HEK293 (cell line): ENCODE data around the gene THAP11.

Source experiments
- KLF10 ChIP-seq: fragments of 450-650 bp; IDR thresholded peaks from 2 replicates; pipeline ENCODE4 v1.5.1; 2018; ENCODE audit warnings: missing biosample characterization, mild to moderate bottlenecking, missing genetic modification characterization
- KLF16 ChIP-seq: fragments of 450-650 bp; formaldehyde crosslinking; IDR thresholded peaks from 2 replicates; pipeline ENCODE4 v1.5.1; 2017; ENCODE audit warnings: missing biosample characterization, missing genetic modification characterization
- KLF9 ChIP-seq: fragments of 450-650 bp; formaldehyde crosslinking; IDR thresholded peaks from 2 replicates; pipeline ENCODE4 v1.5.1; 2016; ENCODE audit warnings: missing biosample characterization, missing genetic modification characterization, low read depth
- MEIS1 ChIP-seq: sonication (generic); formaldehyde crosslinking; IDR thresholded peaks from 2 replicates; pipeline ENCODE4 v1.8.1; 2022; ENCODE audit warnings: missing genetic modification reagents, mild to moderate bottlenecking, borderline replicate concordance
- YY1 ChIP-seq: fragments of 450-650 bp; formaldehyde crosslinking; IDR thresholded peaks from 2 replicates; pipeline ENCODE4 v1.5.1; 2018; ENCODE audit warnings: missing biosample characterization, missing genetic modification characterization
- YY2 ChIP-seq: fragments of 450-650 bp; formaldehyde crosslinking; IDR thresholded peaks from 2 replicates; pipeline ENCODE4 v1.5.1; 2016; ENCODE audit warnings: missing biosample characterization, missing genetic modification characterization
- ZBTB21 ChIP-seq: fragments of 450-650 bp; formaldehyde crosslinking; IDR thresholded peaks from 2 replicates; pipeline ENCODE4 v1.5.1; 2017; ENCODE audit warnings: missing biosample characterization, missing genetic modification characterization
- ZNF10 ChIP-seq: fragments of 450-650 bp; formaldehyde crosslinking; IDR thresholded peaks from 2 replicates; pipeline ENCODE4 v1.5.1; 2017; ENCODE audit warnings: missing biosample characterization, missing genetic modification characterization
- ZNF184 ChIP-seq: fragments of 450-650 bp; IDR thresholded peaks from 2 replicates; pipeline ENCODE4 v1.5.1; 2018; ENCODE audit warnings: missing biosample characterization, mild to moderate bottlenecking, missing genetic modification characterization
- ZNF214 ChIP-seq: fragments of 450-650 bp; formaldehyde crosslinking; IDR thresholded peaks from 2 replicates; pipeline ENCODE4 v1.5.1; 2017; ENCODE audit warnings: missing biosample characterization, mild to moderate bottlenecking, missing genetic modification characterization, borderline replicate concordance
- ZNF221 ChIP-seq: fragments of 450-650 bp; formaldehyde crosslinking; IDR thresholded peaks from 2 replicates; pipeline ENCODE4 v1.5.1; 2017; ENCODE audit warnings: missing biosample characterization, missing genetic modification characterization, borderline replicate concordance
- ZNF248 ChIP-seq: fragments of 450-650 bp; formaldehyde crosslinking; IDR thresholded peaks from 2 replicates; pipeline ENCODE4 v1.5.1; 2017; ENCODE audit warnings: missing biosample characterization, missing genetic modification characterization
- ZNF324 ChIP-seq: fragments of 450-650 bp; formaldehyde crosslinking; IDR thresholded peaks from 2 replicates; pipeline ENCODE4 v1.5.1; 2016; ENCODE audit warnings: missing biosample characterization, missing genetic modification characterization
- ZNF366 ChIP-seq: fragments of 450-650 bp; formaldehyde crosslinking; conservative IDR thresholded peaks from 2 replicates; pipeline ENCODE4 v1.5.1; 2016; ENCODE audit warnings: missing biosample characterization, missing genetic modification characterization
- ZNF510 ChIP-seq: fragments of 450-650 bp; formaldehyde crosslinking; IDR thresholded peaks from 2 replicates; pipeline ENCODE4 v1.5.1; 2018; ENCODE audit warnings: mild to moderate bottlenecking, missing genetic modification characterization, missing biosample characterization; ENCODE audit not compliant: insufficient replicate concordance
- ZNF544 ChIP-seq: fragments of 450-650 bp; formaldehyde crosslinking; IDR thresholded peaks from 2 replicates; pipeline ENCODE4 v1.5.0; 2017; ENCODE audit warnings: missing biosample characterization, missing genetic modification characterization
- ZNF549 ChIP-seq: fragments of 450-650 bp; IDR thresholded peaks from 2 replicates; pipeline ENCODE4 v1.5.1; 2018; ENCODE audit warnings: missing biosample characterization, missing genetic modification characterization, mild to moderate bottlenecking, inconsistent platforms, moderate library complexity
- ZNF610 ChIP-seq: fragments of 450-650 bp; formaldehyde crosslinking; IDR thresholded peaks from 2 replicates; pipeline ENCODE4 v1.5.1; 2016; ENCODE audit warnings: missing biosample characterization, missing genetic modification characterization, borderline replicate concordance
- ZNF621 ChIP-seq: fragments of 450-650 bp; formaldehyde crosslinking; IDR thresholded peaks from 2 replicates; pipeline ENCODE4 v1.5.1; 2017; ENCODE audit warnings: missing biosample characterization, missing genetic modification characterization
- ZNF629 ChIP-seq: fragments of 450-650 bp; formaldehyde crosslinking; IDR thresholded peaks from 2 replicates; pipeline ENCODE4 v1.5.1; 2017; ENCODE audit warnings: missing biosample characterization, missing genetic modification characterization
- ZNF747 ChIP-seq: fragments of 450-650 bp; formaldehyde crosslinking; IDR thresholded peaks from 2 replicates; pipeline ENCODE4 v1.5.1; 2016; ENCODE audit warnings: missing biosample characterization, missing genetic modification characterization
- ZNF776 ChIP-seq: fragments of 450-650 bp; formaldehyde crosslinking; IDR thresholded peaks from 2 replicates; pipeline ENCODE4 v1.5.0; 2017; ENCODE audit warnings: missing biosample characterization, missing genetic modification characterization, borderline replicate concordance
- ZNF792 ChIP-seq: fragments of 450-650 bp; formaldehyde crosslinking; IDR thresholded peaks from 2 replicates; pipeline ENCODE4 v1.5.1; 2016; ENCODE audit warnings: missing biosample characterization, missing genetic modification characterization
- TF ChIP-seq, protein P1 (sequence below): fragments of 450-650 bp; formaldehyde crosslinking; IDR thresholded peaks from 2 replicates; pipeline ENCODE4 v1.5.1; 2017; ENCODE audit warnings: missing biosample characterization, missing genetic modification characterization
- TF ChIP-seq, protein P2 (sequence below): fragments of 450-650 bp; formaldehyde crosslinking; IDR thresholded peaks from 2 replicates; pipeline ENCODE4 v1.5.1; 2016; ENCODE audit warnings: missing biosample characterization, missing genetic modification characterization, low read depth
- TF ChIP-seq, protein P3 (sequence below): fragments of 450-650 bp; formaldehyde crosslinking; IDR thresholded peaks from 2 replicates; pipeline ENCODE4 v1.5.1; 2017; ENCODE audit warnings: missing biosample characterization, mild to moderate bottlenecking, missing genetic modification characterization, moderate library complexity
- TF ChIP-seq, protein P4 (sequence below): fragments of 450-650 bp; formaldehyde crosslinking; IDR thresholded peaks from 2 replicates; pipeline ENCODE4 v1.5.1; 2016; ENCODE audit warnings: missing biosample characterization, missing genetic modification characterization
- TF ChIP-seq, protein P5 (sequence below): fragments of 450-650 bp; formaldehyde crosslinking; IDR thresholded peaks from 2 replicates; pipeline ENCODE4 v1.5.1; 2016; ENCODE audit warnings: missing biosample characterization, missing genetic modification characterization
- TF ChIP-seq, protein P6 (sequence below): fragments of 450-650 bp; formaldehyde crosslinking; IDR thresholded peaks from 2 replicates; pipeline ENCODE4 v1.5.1; 2016; ENCODE audit warnings: missing biosample characterization, missing genetic modification characterization
- TF ChIP-seq, protein P7 (sequence below): fragments of 450-650 bp; formaldehyde crosslinking; IDR thresholded peaks from 2 replicates; pipeline ENCODE4 v1.5.1; 2016; ENCODE audit warnings: missing biosample characterization, missing genetic modification characterization

The THAP11 gene

DNA sequence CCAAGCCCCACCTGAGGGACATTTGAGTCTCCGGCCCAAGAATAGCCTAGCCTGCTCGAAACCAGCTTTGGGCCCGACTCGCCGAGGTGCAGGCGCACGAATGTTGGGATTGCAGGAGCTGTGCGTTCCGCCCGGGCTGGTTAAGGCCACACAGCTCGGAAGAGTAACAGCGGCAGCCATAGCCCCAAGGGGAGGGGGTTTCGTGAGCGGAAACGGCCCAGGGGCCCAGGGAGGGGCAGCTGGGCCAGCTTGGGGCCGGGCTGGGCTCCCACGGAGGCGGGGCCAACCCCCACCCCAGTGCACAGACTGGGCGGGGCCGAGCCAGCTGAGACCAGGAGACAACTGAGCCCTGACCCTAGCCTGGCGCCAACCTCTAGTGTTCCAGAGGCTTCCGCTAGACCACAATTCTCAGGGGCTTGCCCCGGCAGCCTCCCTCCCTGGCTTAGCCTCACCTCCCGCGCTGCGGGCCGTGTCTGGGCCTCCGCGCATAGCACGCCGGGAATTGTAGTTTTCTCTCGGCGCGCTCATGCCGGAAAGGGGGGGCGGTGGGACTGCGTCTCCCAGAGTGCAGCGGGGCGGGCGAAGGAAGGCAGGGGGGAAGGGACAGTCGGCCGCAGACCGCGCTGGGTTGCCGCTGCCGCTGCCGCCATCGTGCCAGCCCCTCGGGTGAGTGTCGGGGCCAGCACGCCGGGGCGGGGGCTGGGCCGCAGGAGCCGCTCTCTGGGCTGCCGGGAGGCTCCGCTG, 4.4 kb downstream of the THAP11 start, which contains the start of gene NUTF2 (continued):
- TF ChIP-seq ZNF184 (no peak), ZNF221 (no peak), ZNF10 (tag by site-specific recombination) (no peak), ZNF248 (tag by site-specific recombination) (no peak), ZNF621 (tag by site-specific recombination) (no peak), ZNF366 (0 out of 2 replicates have a peak, but pooled peaks have one; percentile 12), MEIS1 (CRISPR knock-in tag) (no peak), KLF9 (tag by site-specific recombination) (peak; percentile 93), KLF10 (tag by site-specific recombination) (peak; percentile 82; the same call in 1 of the 2 replicates), ZNF549 (tag by site-specific recombination) (no peak), YY1 (tag by site-specific recombination) (0 out of 2 replicates have a peak, but pooled peaks have one; percentile 20), ZNF544 (tag by site-specific recombination) (no peak), ZNF510 (tag by site-specific recombination) (no peak), ZNF792 (tag by site-specific recombination) (no peak), KLF16 (tag by site-specific recombination) (peak; percentile 95), YY2 (tag by site-specific recombination) (peak; percentile 84), ZNF629 (peak; percentile 64; the same call in 1 of the 2 replicates), ZNF324 (0 out of 2 replicates have a peak, but pooled peaks have one; percentile 26), ZNF747 (tag by site-specific recombination) (no peak), ZNF610 (no peak), ZBTB21 (no peak; the same call in 1 of the 2 replicates), ZNF214 (tag by site-specific recombination) (no peak), ZNF776 (no peak)
- TF ChIP-seq, protein P1, sequence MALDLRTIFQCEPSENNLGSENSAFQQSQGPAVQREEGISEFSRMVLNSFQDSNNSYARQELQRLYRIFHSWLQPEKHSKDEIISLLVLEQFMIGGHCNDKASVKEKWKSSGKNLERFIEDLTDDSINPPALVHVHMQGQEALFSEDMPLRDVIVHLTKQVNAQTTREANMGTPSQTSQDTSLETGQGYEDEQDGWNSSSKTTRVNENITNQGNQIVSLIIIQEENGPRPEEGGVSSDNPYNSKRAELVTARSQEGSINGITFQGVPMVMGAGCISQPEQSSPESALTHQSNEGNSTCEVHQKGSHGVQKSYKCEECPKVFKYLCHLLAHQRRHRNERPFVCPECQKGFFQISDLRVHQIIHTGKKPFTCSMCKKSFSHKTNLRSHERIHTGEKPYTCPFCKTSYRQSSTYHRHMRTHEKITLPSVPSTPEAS (tag by site-specific recombination), result no peak
- TF ChIP-seq, protein P2, sequence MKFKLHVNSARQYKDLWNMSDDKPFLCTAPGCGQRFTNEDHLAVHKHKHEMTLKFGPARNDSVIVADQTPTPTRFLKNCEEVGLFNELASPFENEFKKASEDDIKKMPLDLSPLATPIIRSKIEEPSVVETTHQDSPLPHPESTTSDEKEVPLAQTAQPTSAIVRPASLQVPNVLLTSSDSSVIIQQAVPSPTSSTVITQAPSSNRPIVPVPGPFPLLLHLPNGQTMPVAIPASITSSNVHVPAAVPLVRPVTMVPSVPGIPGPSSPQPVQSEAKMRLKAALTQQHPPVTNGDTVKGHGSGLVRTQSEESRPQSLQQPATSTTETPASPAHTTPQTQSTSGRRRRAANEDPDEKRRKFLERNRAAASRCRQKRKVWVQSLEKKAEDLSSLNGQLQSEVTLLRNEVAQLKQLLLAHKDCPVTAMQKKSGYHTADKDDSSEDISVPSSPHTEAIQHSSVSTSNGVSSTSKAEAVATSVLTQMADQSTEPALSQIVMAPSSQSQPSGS (tag by site-specific recombination), result no peak
- TF ChIP-seq, protein P3, sequence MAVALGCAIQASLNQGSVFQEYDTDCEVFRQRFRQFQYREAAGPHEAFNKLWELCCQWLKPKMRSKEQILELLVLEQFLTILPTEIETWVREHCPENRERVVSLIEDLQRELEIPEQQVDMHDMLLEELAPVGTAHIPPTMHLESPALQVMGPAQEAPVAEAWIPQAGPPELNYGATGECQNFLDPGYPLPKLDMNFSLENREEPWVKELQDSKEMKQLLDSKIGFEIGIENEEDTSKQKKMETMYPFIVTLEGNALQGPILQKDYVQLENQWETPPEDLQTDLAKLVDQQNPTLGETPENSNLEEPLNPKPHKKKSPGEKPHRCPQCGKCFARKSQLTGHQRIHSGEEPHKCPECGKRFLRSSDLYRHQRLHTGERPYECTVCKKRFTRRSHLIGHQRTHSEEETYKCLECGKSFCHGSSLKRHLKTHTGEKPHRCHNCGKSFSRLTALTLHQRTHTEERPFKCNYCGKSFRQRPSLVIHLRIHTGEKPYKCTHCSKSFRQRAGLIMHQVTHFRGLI, result peak; percentile 85
- TF ChIP-seq, protein P4, sequence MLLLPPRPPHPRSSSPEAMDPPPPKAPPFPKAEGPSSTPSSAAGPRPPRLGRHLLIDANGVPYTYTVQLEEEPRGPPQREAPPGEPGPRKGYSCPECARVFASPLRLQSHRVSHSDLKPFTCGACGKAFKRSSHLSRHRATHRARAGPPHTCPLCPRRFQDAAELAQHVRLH, result peak; percentile 50; the same call in 1 of the 2 replicates
- TF ChIP-seq, protein P5, sequence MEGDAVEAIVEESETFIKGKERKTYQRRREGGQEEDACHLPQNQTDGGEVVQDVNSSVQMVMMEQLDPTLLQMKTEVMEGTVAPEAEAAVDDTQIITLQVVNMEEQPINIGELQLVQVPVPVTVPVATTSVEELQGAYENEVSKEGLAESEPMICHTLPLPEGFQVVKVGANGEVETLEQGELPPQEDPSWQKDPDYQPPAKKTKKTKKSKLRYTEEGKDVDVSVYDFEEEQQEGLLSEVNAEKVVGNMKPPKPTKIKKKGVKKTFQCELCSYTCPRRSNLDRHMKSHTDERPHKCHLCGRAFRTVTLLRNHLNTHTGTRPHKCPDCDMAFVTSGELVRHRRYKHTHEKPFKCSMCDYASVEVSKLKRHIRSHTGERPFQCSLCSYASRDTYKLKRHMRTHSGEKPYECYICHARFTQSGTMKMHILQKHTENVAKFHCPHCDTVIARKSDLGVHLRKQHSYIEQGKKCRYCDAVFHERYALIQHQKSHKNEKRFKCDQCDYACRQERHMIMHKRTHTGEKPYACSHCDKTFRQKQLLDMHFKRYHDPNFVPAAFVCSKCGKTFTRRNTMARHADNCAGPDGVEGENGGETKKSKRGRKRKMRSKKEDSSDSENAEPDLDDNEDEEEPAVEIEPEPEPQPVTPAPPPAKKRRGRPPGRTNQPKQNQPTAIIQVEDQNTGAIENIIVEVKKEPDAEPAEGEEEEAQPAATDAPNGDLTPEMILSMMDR (tag by site-specific recombination), result no peak
- TF ChIP-seq, protein P6, sequence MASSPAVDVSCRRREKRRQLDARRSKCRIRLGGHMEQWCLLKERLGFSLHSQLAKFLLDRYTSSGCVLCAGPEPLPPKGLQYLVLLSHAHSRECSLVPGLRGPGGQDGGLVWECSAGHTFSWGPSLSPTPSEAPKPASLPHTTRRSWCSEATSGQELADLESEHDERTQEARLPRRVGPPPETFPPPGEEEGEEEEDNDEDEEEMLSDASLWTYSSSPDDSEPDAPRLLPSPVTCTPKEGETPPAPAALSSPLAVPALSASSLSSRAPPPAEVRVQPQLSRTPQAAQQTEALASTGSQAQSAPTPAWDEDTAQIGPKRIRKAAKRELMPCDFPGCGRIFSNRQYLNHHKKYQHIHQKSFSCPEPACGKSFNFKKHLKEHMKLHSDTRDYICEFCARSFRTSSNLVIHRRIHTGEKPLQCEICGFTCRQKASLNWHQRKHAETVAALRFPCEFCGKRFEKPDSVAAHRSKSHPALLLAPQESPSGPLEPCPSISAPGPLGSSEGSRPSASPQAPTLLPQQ (tag by site-specific recombination), result peak; percentile 75; the same call in 1 of the 2 replicates
- TF ChIP-seq, protein P7, sequence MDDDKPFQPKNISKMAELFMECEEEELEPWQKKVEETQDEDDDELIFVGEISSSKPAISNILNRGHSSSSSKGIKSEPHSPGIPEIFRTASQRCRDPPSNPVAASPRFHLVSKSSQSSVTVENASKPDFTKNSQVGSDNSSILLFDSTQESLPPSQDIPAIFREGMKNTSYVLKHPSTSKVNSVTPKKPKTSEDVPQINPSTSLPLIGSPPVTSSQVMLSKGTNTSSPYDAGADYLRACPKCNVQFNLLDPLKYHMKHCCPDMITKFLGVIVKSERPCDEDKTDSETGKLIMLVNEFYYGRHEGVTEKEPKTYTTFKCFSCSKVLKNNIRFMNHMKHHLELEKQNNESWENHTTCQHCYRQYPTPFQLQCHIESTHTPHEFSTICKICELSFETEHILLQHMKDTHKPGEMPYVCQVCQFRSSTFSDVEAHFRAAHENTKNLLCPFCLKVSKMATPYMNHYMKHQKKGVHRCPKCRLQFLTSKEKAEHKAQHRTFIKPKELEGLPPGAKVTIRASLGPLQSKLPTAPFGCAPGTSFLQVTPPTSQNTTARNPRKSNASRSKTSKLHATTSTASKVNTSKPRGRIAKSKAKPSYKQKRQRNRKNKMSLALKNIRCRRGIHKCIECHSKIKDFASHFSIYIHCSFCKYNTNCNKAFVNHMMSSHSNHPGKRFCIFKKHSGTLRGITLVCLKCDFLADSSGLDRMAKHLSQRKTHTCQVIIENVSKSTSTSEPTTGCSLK (tag by site-specific recombination), result no peak
